Uterus (tissue), 2 donors: ENCODE measurements around the gene SH3GL2.

ENCODE experiments used
- POLR2A ChIP-seq, 2 donors: fragments of 450-650 bp; IDR thresholded peaks; one replicate each; pipeline ENCODE4 v1.6.1; 2016; ENCODE audit warnings: antibody characterized with exemption in 2 of 2, mild to moderate bottlenecking in 1 of 2, moderate library complexity in 1 of 2
- TF ChIP-seq, protein P1 (sequence below), 4 experiments: fragments of 200-600 bp in 2 of 4; fragments of 450-650 bp in 2 of 4; sonication (generic) in 2 of 4; IDR thresholded peaks; one replicate each; pipeline ENCODE4 v1.5.1; 2016 to 2019; ENCODE audit warnings: antibody characterized with exemption in 4 of 4, mild to moderate bottlenecking in 2 of 4, moderate library complexity in 1 of 4

DNA sequence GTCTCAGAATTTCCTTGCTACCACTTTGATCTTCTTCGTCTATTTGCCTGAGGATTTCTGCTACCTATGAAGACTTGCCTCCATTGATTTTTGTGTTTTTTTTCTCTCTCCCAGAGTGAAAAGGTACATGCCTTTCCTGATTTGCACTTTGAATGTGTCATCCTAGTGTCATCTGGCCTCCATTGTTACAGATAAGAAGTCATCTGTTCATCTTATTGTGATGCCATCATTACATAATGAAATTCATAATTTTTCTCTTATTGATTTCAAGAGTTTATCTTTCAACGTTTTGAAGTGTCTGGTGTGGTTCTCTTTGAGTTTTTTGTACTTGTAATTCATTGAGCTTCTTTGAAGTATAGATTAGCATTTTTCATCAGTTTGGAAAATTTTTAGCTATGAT, 144.8 kb downstream of the SH3GL2 start:
- TF ChIP-seq, protein P1, sequence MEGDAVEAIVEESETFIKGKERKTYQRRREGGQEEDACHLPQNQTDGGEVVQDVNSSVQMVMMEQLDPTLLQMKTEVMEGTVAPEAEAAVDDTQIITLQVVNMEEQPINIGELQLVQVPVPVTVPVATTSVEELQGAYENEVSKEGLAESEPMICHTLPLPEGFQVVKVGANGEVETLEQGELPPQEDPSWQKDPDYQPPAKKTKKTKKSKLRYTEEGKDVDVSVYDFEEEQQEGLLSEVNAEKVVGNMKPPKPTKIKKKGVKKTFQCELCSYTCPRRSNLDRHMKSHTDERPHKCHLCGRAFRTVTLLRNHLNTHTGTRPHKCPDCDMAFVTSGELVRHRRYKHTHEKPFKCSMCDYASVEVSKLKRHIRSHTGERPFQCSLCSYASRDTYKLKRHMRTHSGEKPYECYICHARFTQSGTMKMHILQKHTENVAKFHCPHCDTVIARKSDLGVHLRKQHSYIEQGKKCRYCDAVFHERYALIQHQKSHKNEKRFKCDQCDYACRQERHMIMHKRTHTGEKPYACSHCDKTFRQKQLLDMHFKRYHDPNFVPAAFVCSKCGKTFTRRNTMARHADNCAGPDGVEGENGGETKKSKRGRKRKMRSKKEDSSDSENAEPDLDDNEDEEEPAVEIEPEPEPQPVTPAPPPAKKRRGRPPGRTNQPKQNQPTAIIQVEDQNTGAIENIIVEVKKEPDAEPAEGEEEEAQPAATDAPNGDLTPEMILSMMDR (IDR thresholded peaks at IDR 0.05): no peak
- TF ChIP-seq POLR2A (IDR thresholded peaks at IDR 0.05): no peak
